Upper lobe of right lung (tissue), 1 donor: Measurements from ENCODE around the gene EXOC3L2. TPM values are rescaled to one million over a fixed set of nuclear protein-coding genes. Genes with fewer than 3 reads are reported as not detected.
A peak's percentile ranks its signal among the peaks of the same experiment; 100 is the strongest.

Source experiments
- ATAC-seq: fragments of 200-7000 bp; cut with Tn5 transposase; one replicate; pipeline ENCODE4 v1.9.1; 2020; ENCODE audit warnings: mild to moderate bottlenecking, moderate library complexity
- DNase-seq: peaks from one replicate; pipeline ENCODE4 v3.0.0-alpha.2; 2020
- H3K27ac ChIP-seq: fragments of 200-600 bp; one replicate; pipeline ENCODE4 v1.8.0; 2022
- H3K27me3 ChIP-seq: fragments of 200-600 bp; one replicate; pipeline ENCODE4 v1.8.0; 2022; ENCODE audit warnings: mild to moderate bottlenecking
- H3K36me3 ChIP-seq: fragments of 200-600 bp; one replicate; pipeline ENCODE4 v1.8.0; 2022
- H3K4me1 ChIP-seq: fragments of 200-600 bp; one replicate; pipeline ENCODE4 v1.8.0; 2022
- H3K4me3 ChIP-seq: fragments of 200-600 bp; one replicate; pipeline ENCODE4 v1.8.0; 2022; ENCODE audit warnings: mild to moderate bottlenecking
- H3K9me3 ChIP-seq: fragments of 200-600 bp; one replicate; pipeline ENCODE4 v1.8.0; 2022
- CTCF ChIP-seq: fragments of 200-600 bp; IDR thresholded peaks from one replicate; pipeline ENCODE4 v1.8.0; 2022; ENCODE audit warnings: antibody characterized with exemption
- intact Hi-C: fragments of 100-400 bp; cut with DNase I; formaldehyde crosslinking; loops from one replicate; pipeline ENCODE4 v1.11.0; 2022
- total RNA-seq: library from RNA; stranded (reverse); fragmentation: NEBNext Ultra II Directional; extraction: Animal tissue kit (Norgen Biotek cat#: 25700); gene quantifications from one replicate; pipeline ENCODE4 v1.2.1, GENCODE V29; 2021
- donor health status: DM: no; HTN: yes; CAD: no; lungs with severe emphysema.

The EXOC3L2 gene
- total RNA-seq, 1 donor from 2014 or later: 11.9 TPM

- Histone ChIP-seq H3K4me3 (no peak overlapping the region), H3K27ac (no peak overlapping the region), H3K9me3 (no peaks in the 10 kb centered on the region), H3K36me3 (no peaks in the 10 kb centered on the region), H3K27me3 (peaks cover 12% of the 10 kb centered on the region), H3K4me1 (peaks cover 11% of the 10 kb centered on the region)
- intact Hi-C loops: no loop called here
- no peak for TF ChIP-seq CTCF
- DNase-seq (peak; percentile 89), ATAC-seq (peak; percentile 80)
Measured at GRCh38 chr19:45164577-45165335, 80.5 kb downstream of the EXOC3L2 start.

GRCh38 chr19:45163751-45164460, 81.3 kb downstream of the EXOC3L2 start:
- no peak overlapping the region for H3K4me3 ChIP-seq
- TF ChIP-seq CTCF: no peak
- intact Hi-C loops: no loop called here
- no peak for DNase-seq
- H3K27me3 ChIP-seq: peaks cover 18% of the 10 kb centered on the region
- no peak for ATAC-seq
- H3K27ac ChIP-seq: no peak overlapping the region
- peaks cover 11% of the 10 kb centered on the region for H3K4me1 ChIP-seq
- no peaks in the 10 kb centered on the region for H3K9me3 ChIP-seq
- no peaks in the 10 kb centered on the region for H3K36me3 ChIP-seq

GRCh38 chr19:45163156-45163555, 82.1 kb downstream of the EXOC3L2 start:
- DNase-seq: no peak
- H3K27me3 ChIP-seq: peaks cover 26% of the 10 kb centered on the region
- H3K27ac ChIP-seq: no peak overlapping the region
- H3K9me3 ChIP-seq: no peaks in the 10 kb centered on the region
- ATAC-seq: no peak
- intact Hi-C loops: no loop called here
- peaks cover 11% of the 10 kb centered on the region for H3K4me1 ChIP-seq
- no peak overlapping the region for H3K4me3 ChIP-seq
- no peaks in the 10 kb centered on the region for H3K36me3 ChIP-seq
- no peak for TF ChIP-seq CTCF

- Histone ChIP-seq H3K27me3 (peaks cover 27% of the 10 kb centered on the region), H3K36me3 (no peaks in the 10 kb centered on the region), H3K27ac (no peak overlapping the region), H3K9me3 (no peaks in the 10 kb centered on the region), H3K4me3 (no peak overlapping the region), H3K4me1 (peaks cover 11% of the 10 kb centered on the region)
- no peak for DNase-seq
- ATAC-seq: no peak
- no peak for TF ChIP-seq CTCF
- intact Hi-C loops: no loop called here
Measured at GRCh38 chr19:45162608-45163143, 82.5 kb downstream of the EXOC3L2 start.

Other genes with a start within 250 kb of the EXOC3L2 start
- gene RELB, start 243.9 kb downstream of the EXOC3L2 start, total RNA-seq: 17.5 TPM
- gene CLASRP, start 206.4 kb downstream of the EXOC3L2 start, total RNA-seq: 83.7 TPM
- gene ZNF296, start 168.9 kb downstream of the EXOC3L2 start, total RNA-seq: 1.7 TPM
- gene GEMIN7, start 166.1 kb downstream of the EXOC3L2 start, total RNA-seq: 14.9 TPM
- gene PPP1R37, start 152.2 kb downstream of the EXOC3L2 start, total RNA-seq: 31.1 TPM
- gene NKPD1, start 84.4 kb downstream of the EXOC3L2 start, total RNA-seq: not detected
- gene TRAPPC6A, start 67.2 kb downstream of the EXOC3L2 start, total RNA-seq: 16.9 TPM
- gene BLOC1S3, start 66.6 kb downstream of the EXOC3L2 start, total RNA-seq: 17.8 TPM
- gene MARK4, start 5.9 kb upstream of the EXOC3L2 start, total RNA-seq: 30.0 TPM
- gene CKM, start 77.5 kb upstream of the EXOC3L2 start, total RNA-seq: 0.41 TPM
- gene KLC3, start 95.3 kb upstream of the EXOC3L2 start, total RNA-seq: 1.8 TPM
- 13.7 TPM for gene ERCC2, start 125.2 kb upstream of the EXOC3L2 start, total RNA-seq
- 67.9 TPM for gene PPP1R13L, start 159.7 kb upstream of the EXOC3L2 start, total RNA-seq
- gene POLR1G, start 161.2 kb upstream of the EXOC3L2 start, total RNA-seq: 5.4 TPM
- 48.8 TPM for gene ERCC1, start 178.5 kb upstream of the EXOC3L2 start, total RNA-seq
- gene FOSB, start 222.6 kb upstream of the EXOC3L2 start, total RNA-seq: 3.6 TPM